GM18951 (cell line): Measurements from ENCODE around the gene MUC5B.

ENCODE experiments used
- POLR2A ChIP-seq: IDR thresholded peaks from 4 replicates; pipeline ENCODE4 v1.6.1; 2011; ENCODE audit warnings: mild to moderate bottlenecking; ENCODE audit not compliant: insufficient read length, insufficient read depth; ENCODE audit errors: extremely low read depth
- in situ Hi-C: fragments of 300-500 bp; cut with MboI; formaldehyde crosslinking; loops from one replicate; pipeline ENCODE4 v1.12.0; 2022; ENCODE audit warnings: low sequenced_read_pairs, mixed read lengths, inconsistent platforms; ENCODE audit not compliant: unreplicated experiment

The MUC5B gene

GRCh38 chr11:1276041-1276790 lies 53.4 kb downstream of the MUC5B start:
- in situ Hi-C loops, result no loop called here
- no peak for TF ChIP-seq POLR2A

GRCh38 chr11:1276866-1277615 lies 54.2 kb downstream of the MUC5B start:
- no peak for TF ChIP-seq POLR2A

GRCh38 chr11:1277936-1278512 lies 55.2 kb downstream of the MUC5B start:
- in situ Hi-C loops, result no loop called here
- no peak for TF ChIP-seq POLR2A

More at GRCh38 chr11:1276866-1277615, 54.2 kb downstream of the MUC5B start:
- in situ Hi-C loops, result no loop called here

- TF ChIP-seq POLR2A, result no peak
- in situ Hi-C loops, result no loop called here
These were observed 56.2 kb downstream of the MUC5B start for GRCh38 chr11:1278766-1279673.

GRCh38 chr11:1279674-1280055 lies 56.8 kb downstream of the MUC5B start:
- no peak for TF ChIP-seq POLR2A
- in situ Hi-C loops, result no loop called here

- in situ Hi-C loops, result no loop called here
- no peak for TF ChIP-seq POLR2A
These were observed 57.5 kb downstream of the MUC5B start for GRCh38 chr11:1280116-1281035.

GRCh38 chr11:1281326-1281973 lies 58.6 kb downstream of the MUC5B start:
- in situ Hi-C loops, result no loop called here
- no peak for TF ChIP-seq POLR2A

GRCh38 chr11:1281974-1282365 lies 59.1 kb downstream of the MUC5B start:
- TF ChIP-seq POLR2A, result no peak
- in situ Hi-C loops, result no loop called here

- in situ Hi-C loops, result no loop called here
These were observed 60.2 kb downstream of the MUC5B start for GRCh38 chr11:1283091-1283511.

GRCh38 chr11:1283906-1284305 lies 61.0 kb downstream of the MUC5B start:
- no peak for TF ChIP-seq POLR2A
- in situ Hi-C loops, result no loop called here

More at GRCh38 chr11:1283091-1283511, 60.2 kb downstream of the MUC5B start:
- TF ChIP-seq POLR2A, result no peak

- TF ChIP-seq POLR2A, result no peak
- in situ Hi-C loops, result no loop called here
These were observed 62.5 kb downstream of the MUC5B start for GRCh38 chr11:1285316-1285744.
